IMR-90 (cell line): ENCODE results near the gene PDCD1. TPM values are rescaled to one million over a fixed set of nuclear protein-coding genes. Genes with fewer than 3 reads are reported as not detected.

Source experiments
- ATAC-seq: fragments of 200-7000 bp; cut with Tn5 transposase; 2 replicates; pipeline ENCODE4 v1.9.1; 2020; ENCODE audit warnings: low read depth, mild to moderate bottlenecking, moderate library complexity
- BruUV-seq: library from RNA; stranded (reverse); fragments of 400-500 nt; replicated peaks from 2 replicates; lab custom pipeline; 2021; lab: Mats Ljungman, UMichigan
- CTCF ChIA-PET: fragments of 300-600 bp; formaldehyde crosslinking; extraction: SDS; loops from one replicate; lab custom pipeline; 2021; ENCODE audit warnings: antibody characterized with exemption; lab: Yijun Ruan, JAX
- POLR2A ChIA-PET: fragments of 300-600 bp; sonication (Branson Sonifier 250); formaldehyde crosslinking; loops from one replicate; lab custom pipeline; 2022; ENCODE audit warnings: antibody characterized with exemption; ENCODE audit not compliant: unreplicated experiment; lab: Charles Lee
- DNase-seq: peaks from one replicate; pipeline ENCODE4 v3.0.0; 2013
- H2AFZ ChIP-seq: replicated peaks from 2 replicates; pipeline ENCODE3; 2013; ENCODE audit warnings: low read length, mild to moderate bottlenecking; ENCODE audit not compliant: poor library complexity
- H2AK5ac ChIP-seq: 2 replicates; pipeline ENCODE4 v1.6.1; 2013; ENCODE audit warnings: low read depth, low read length, inconsistent platforms
- H2AK9ac ChIP-seq: replicated peaks from 2 replicates; pipeline ENCODE3; 2013; ENCODE audit warnings: mild to moderate bottlenecking, low read depth, low read length, moderate library complexity; ENCODE audit not compliant: poor library complexity
- H2BK120ac ChIP-seq: 2 replicates; pipeline ENCODE4 v1.6.1; 2013; ENCODE audit warnings: low read depth, low read length, inconsistent platforms
- H2BK15ac ChIP-seq: 3 replicates; pipeline ENCODE4 v1.6.1; 2013; ENCODE audit warnings: low read depth, low read length, inconsistent platforms
- H2BK20ac ChIP-seq: 2 replicates; pipeline ENCODE4 v1.6.1; 2013; ENCODE audit warnings: low read depth, mild to moderate bottlenecking, inconsistent platforms, low read length, moderate library complexity
- H2BK5ac ChIP-seq: 2 replicates; pipeline ENCODE4 v1.6.1; 2013; ENCODE audit warnings: mild to moderate bottlenecking, low read depth, low read length, inconsistent platforms; ENCODE audit not compliant: poor library complexity, severe bottlenecking
- H3K14ac ChIP-seq: replicated peaks from 2 replicates; pipeline ENCODE4 v1.6.1; 2013; ENCODE audit warnings: low read depth, low read length, inconsistent platforms
- H3K18ac ChIP-seq: 2 replicates; pipeline ENCODE4 v1.6.1; 2013; ENCODE audit warnings: low read depth, low read length, control low read depth
- H3K23ac ChIP-seq: 2 replicates; pipeline ENCODE4 v1.6.1; 2013; ENCODE audit warnings: low read depth, low read length, inconsistent platforms
- H3K27ac ChIP-seq: 2 replicates; pipeline ENCODE4 v1.5.1; 2013; ENCODE audit warnings: mild to moderate bottlenecking, control low read depth, low read length; ENCODE audit not compliant: insufficient read depth
- H3K27me3 ChIP-seq: 2 replicates; pipeline ENCODE4 v1.6.1; 2013; ENCODE audit warnings: low read length; ENCODE audit not compliant: control insufficient read depth, insufficient read depth
- H3K36me3 ChIP-seq: 2 replicates; pipeline ENCODE4 v1.6.1; 2013; ENCODE audit warnings: low read length, mixed read lengths; ENCODE audit not compliant: control insufficient read depth, insufficient read depth
- H3K4ac ChIP-seq: 2 replicates; pipeline ENCODE4 v1.6.1; 2013; ENCODE audit warnings: low read depth, low read length, inconsistent platforms
- H3K4me1 ChIP-seq: 2 replicates; pipeline ENCODE4 v1.6.1; 2013; ENCODE audit warnings: low read length, mixed read lengths; ENCODE audit not compliant: control insufficient read depth, insufficient read depth
- H3K4me2 ChIP-seq: 2 replicates; pipeline ENCODE4 v1.6.1; 2013; ENCODE audit warnings: low read depth, mild to moderate bottlenecking, control low read depth, low read length, moderate library complexity
- H3K4me3 ChIP-seq: 2 replicates; pipeline ENCODE4 v1.5.1; 2013; ENCODE audit warnings: low read depth, mild to moderate bottlenecking, control low read depth, low read length, moderate library complexity; ENCODE audit not compliant: insufficient read depth
- H3K56ac ChIP-seq: 2 replicates; pipeline ENCODE4 v1.6.1; 2013; ENCODE audit warnings: low read length, inconsistent platforms; ENCODE audit not compliant: insufficient read depth; ENCODE audit errors: extremely low read depth
- H3K79me1 ChIP-seq, 2 experiments: 2 replicates each; pipeline ENCODE4 v1.6.1; 2013; ENCODE audit warnings: low read length in 2 of 2, inconsistent platforms in 1 of 2, low read depth in 1 of 2
- H3K9ac ChIP-seq: 2 replicates; pipeline ENCODE4 v1.6.1; 2013; ENCODE audit warnings: low read depth, low read length, control low read depth
- H3K9me1 ChIP-seq: 2 replicates; pipeline ENCODE4 v1.6.1; 2013; ENCODE audit warnings: low read length, inconsistent platforms; ENCODE audit not compliant: insufficient read depth
- H3K9me3 ChIP-seq: 2 replicates; pipeline ENCODE4 v1.6.1; 2013; ENCODE audit warnings: low read length; ENCODE audit not compliant: control insufficient read depth, insufficient read depth
- H4K20me1 ChIP-seq: 2 replicates; pipeline ENCODE4 v1.6.1; 2013; ENCODE audit warnings: low read length, inconsistent platforms; ENCODE audit not compliant: insufficient read depth
- H4K5ac ChIP-seq: 2 replicates; pipeline ENCODE4 v1.6.1; 2013; ENCODE audit warnings: mild to moderate bottlenecking, low read depth, low read length, control low read depth
- H4K8ac ChIP-seq, 2 experiments: 2 replicates each; pipeline ENCODE4 v1.6.1; 2013; ENCODE audit warnings: low read depth in 2 of 2, low read length in 2 of 2, control low read depth in 1 of 2, inconsistent platforms in 1 of 2
- H4K91ac ChIP-seq: 2 replicates; pipeline ENCODE4 v1.6.1; 2013; ENCODE audit warnings: low read depth, low read length, inconsistent platforms; ENCODE audit not compliant: insufficient read depth
- CHD1 ChIP-seq: IDR thresholded peaks from 2 replicates; pipeline ENCODE4 v1.6.1; 2012; ENCODE audit warnings: low read depth, low read length, improper control_type of control experiment
- NFE2L2 ChIP-seq: fragments of 150-350 bp; IDR thresholded peaks from 2 replicates; pipeline ENCODE4 v1.6.1; 2016; ENCODE audit warnings: low read depth, mild to moderate bottlenecking, low read length
- WGBS, 2 experiments: methylation state at CpG; one replicate each; pipeline versions ENCODE4 v1.1.5 to v1.1.7; 2013; ENCODE audit warnings: missing lambda C conversion rate in 2 of 2; ENCODE audit not compliant: insufficient read length in 1 of 2; ENCODE audit errors: extremely low coverage in 2 of 2; 5-methylcytosine and 5-hydroxymethylcytosine counted together
- dilution Hi-C: fragments of 300-500 bp; cut with HindIII; formaldehyde crosslinking; loops from one replicate; pipeline ENCODE4 v1.14.3; 2018; ENCODE audit warnings: low sequenced_read_pairs; ENCODE audit not compliant: unreplicated experiment
- in situ Hi-C: fragments of 300-500 bp; cut with MboI; formaldehyde crosslinking; loops from 3 replicates; pipeline ENCODE4 v1.14.3; 2019; ENCODE audit warnings: low sequenced_read_pairs, inconsistent platforms, mixed read lengths
- intact Hi-C: fragments of 100-400 bp; cut with micrococcal nuclease; formaldehyde crosslinking; loops from 2 replicates; pipeline ENCODE4 v1.10.0; 2022
- polyA plus RNA-seq, 3 experiments: library from polyadenylated mRNA; depleted of rRNA; stranded (reverse); fragments of >200 nt; gene quantifications; 2 replicates each; pipeline ENCODE4 v1.2.3, GENCODE V29; 2012; ENCODE audit warnings: low replicate concordance in 1 of 3
- total RNA-seq: library from RNA; depleted of rRNA; stranded (reverse); fragments of >200 nt; gene quantifications from 2 replicates; pipeline ENCODE4 v1.2.3, GENCODE V29; 2012

Gene PDCD1
- total and polyA plus RNA-seq, 2 of the 4 experiments (the other 2 are of a cell fraction): not detected

- ChIA-PET CTCF (no interaction called here), POLR2A (no interaction called here)
- no peak overlapping the region for H3K4me2 ChIP-seq
- H3K14ac ChIP-seq: no peak overlapping the region
- dilution Hi-C loops: no loop called here
- no peak overlapping the region for H4K5ac ChIP-seq
- no peak overlapping the region for H2AK5ac ChIP-seq
- no peaks in the 10 kb centered on the region for H3K36me3 ChIP-seq
- no peak for ATAC-seq
- no peak for DNase-seq
- in situ Hi-C loops: no loop called here
- no peak overlapping the region for H3K4ac ChIP-seq
- BruUV-seq: no TSS peak
- no peak overlapping the region for H2BK15ac ChIP-seq
- H4K8ac ChIP-seq: no peak overlapping the region
- no peak overlapping the region for H4K91ac ChIP-seq
- peaks cover 16% of the 10 kb centered on the region for H3K27me3 ChIP-seq
- H3K79me1 ChIP-seq: no peaks in the 10 kb centered on the region
- 72% methylated on average over 15 of the region's 27 CpGs; no CpG with 5 or more reads in 1 of the 2 experiments for WGBS, 2 experiments
- H3K9me3 ChIP-seq: no peaks in the 10 kb centered on the region
- TF ChIP-seq NFE2L2 (no peak), CHD1 (no peak)
- H3K4me3 ChIP-seq: no peak overlapping the region
- no peak overlapping the region for H2AK9ac ChIP-seq
- H3K4me1 ChIP-seq: no peaks in the 10 kb centered on the region
- no peak overlapping the region for H2BK20ac ChIP-seq
- no peak overlapping the region for H2BK120ac ChIP-seq
- intact Hi-C loops: no loop called here
- H3K9ac ChIP-seq: no peak overlapping the region
- H3K18ac ChIP-seq: no peak overlapping the region
- no peak overlapping the region for H2AFZ ChIP-seq
- no peak overlapping the region for H3K27ac ChIP-seq
- no peaks in the 10 kb centered on the region for H3K9me1 ChIP-seq
- no peak overlapping the region for H3K56ac ChIP-seq
- H3K23ac ChIP-seq: no peak overlapping the region
- H4K20me1 ChIP-seq: no peaks in the 10 kb centered on the region; the same call in 1 of the 2 replicates
- no peak overlapping the region for H2BK5ac ChIP-seq
Observed at GRCh38 chr2:241811201-241811951, 47.3 kb downstream of the PDCD1 start.
